Heart left ventricle (tissue), 13 donors: ENCODE data around the gene COMMD9.

Source experiments
- CTCF ChIP-seq, 12 donors: fragments of 200-600 bp; sonication (generic) in 4 of 12; IDR thresholded peaks; one replicate each; pipeline versions ENCODE4 v1.5.0 to v1.8.0; 2018 to 2022; ENCODE audit warnings: antibody characterized with exemption in 12 of 12, mild to moderate bottlenecking in 5 of 12
- POLR2A ChIP-seq, 2 donors: fragments of 450-650 bp; IDR thresholded peaks; one replicate each; pipeline ENCODE4 v1.6.1; 2017; ENCODE audit warnings: antibody characterized with exemption in 2 of 2, mild to moderate bottlenecking in 2 of 2, moderate library complexity in 2 of 2
- donor health status: ischemic (EF 13 %, LVEDD 7.1; RV severe dilation, severe dysfunction).
- donor health status: DM: no; HTN: yes; CAD: no.
- donor health status: DM: no; HTN: no; CAD: no.
- donor health status: ischemic (EF 25% LVEDD 6.9; RV normal size, moderate dysfunction).
- donor health status: ischemic (EF 25% LVEDD 5.7; RV mildly dilated, moderate dysfunction).
- donor health status: ischemic (EF 35%, LVEDD 5.7; RV mildly dilated, moderate dysfunction).
- donor health status: nonischemic (EF 11% LVEDD 7.7; RV severe dilation, severe dysfunction).
- donor health status: DM: yes; HTN: yes; CAD: no.
- donor health status: PGD.
- donor health status: ischemic (EF 29% LVEDD 5.4; RV normal size, mild dysfunction).
- donor health status: nonischemic (EF 23%, LVEDD 6.1; RV moderate dilation, normal function).

DNA sequence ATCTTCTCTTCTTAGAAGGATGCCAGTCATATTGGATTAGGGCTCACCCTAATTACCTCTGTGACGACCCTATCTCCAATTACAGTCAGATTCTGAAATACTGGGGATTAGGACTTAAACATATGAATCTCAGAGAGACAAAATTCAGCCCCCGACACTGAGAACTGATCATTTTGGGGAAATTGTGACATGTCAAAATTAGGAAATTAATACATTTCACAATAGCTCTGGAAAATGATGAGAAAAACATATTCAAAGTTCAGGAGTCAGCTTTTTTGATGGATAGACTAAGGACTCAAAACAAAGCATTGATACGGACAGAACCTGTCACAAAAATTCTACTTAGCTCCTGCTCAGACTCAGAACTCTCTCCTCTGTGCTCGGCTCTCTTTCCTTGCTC, 40.8 kb downstream of the COMMD9 start:
- TF ChIP-seq POLR2A (IDR thresholded peaks at IDR 0.05): no peak
- TF ChIP-seq CTCF (IDR thresholded peaks at IDR 0.05): no peak
